HepG2 (cell line): ENCODE results near the gene MTSS2. TPM values are rescaled to one million over a fixed set of nuclear protein-coding genes. Genes with fewer than 3 reads are reported as not detected.
A peak's percentile ranks its signal among the peaks of the same experiment; 100 is the strongest.

Source experiments
- CHCHD3 ChIP-seq: sonication (generic); formaldehyde crosslinking; IDR thresholded peaks from 2 replicates; pipeline ENCODE4 v1.8.0; 2022; ENCODE audit warnings: mild to moderate bottlenecking, missing genetic modification reagents, moderate library complexity
- FOXJ3 ChIP-seq: sonication (generic); formaldehyde crosslinking; IDR thresholded peaks from 2 replicates; pipeline ENCODE4 v1.4.0; 2020; ENCODE audit warnings: missing genetic modification reagents, mild to moderate bottlenecking, borderline replicate concordance
- FOXO4 ChIP-seq: sonication (generic); formaldehyde crosslinking; conservative IDR thresholded peaks from 2 replicates; pipeline ENCODE4 v1.8.1; 2023; ENCODE audit warnings: missing genetic modification reagents
- MLX ChIP-seq: IDR thresholded peaks from 2 replicates; pipeline ENCODE4 v1.6.1; 2016
- NFKB2 ChIP-seq: sonication (generic); formaldehyde crosslinking; IDR thresholded peaks from 2 replicates; pipeline ENCODE4 v1.4.0; 2020; ENCODE audit warnings: missing genetic modification reagents, borderline replicate concordance
- NR1H2 ChIP-seq: sonication (generic); formaldehyde crosslinking; IDR thresholded peaks from 2 replicates; pipeline ENCODE4 v1.8.1; 2022; ENCODE audit warnings: low read depth, missing genetic modification reagents, borderline replicate concordance
- PATZ1 ChIP-seq: sonication (generic); formaldehyde crosslinking; IDR thresholded peaks from 2 replicates; pipeline ENCODE4 v1.4.0; 2020; ENCODE audit warnings: missing genetic modification reagents
- PCBP1 ChIP-seq: fragments of 200-400 bp; formaldehyde crosslinking; IDR thresholded peaks from 2 replicates; pipeline ENCODE4 v1.6.1; 2017; ENCODE audit warnings: mild to moderate bottlenecking, low read depth, low read length, borderline replicate concordance
- SNAI1 ChIP-seq: sonication (generic); formaldehyde crosslinking; IDR thresholded peaks from 2 replicates; pipeline ENCODE4 v1.5.0; 2020; ENCODE audit warnings: mild to moderate bottlenecking, missing genetic modification reagents, borderline replicate concordance
- SRY ChIP-seq: sonication (generic); formaldehyde crosslinking; IDR thresholded peaks from 2 replicates; pipeline ENCODE4 v1.8.0; 2022; ENCODE audit warnings: mild to moderate bottlenecking, missing genetic modification reagents
- TEAD3 ChIP-seq: optimal IDR thresholded peaks from 2 replicates; pipeline ENCODE3; 2016; ENCODE audit warnings: borderline replicate concordance
- ZBTB3 ChIP-seq: sonication (generic); formaldehyde crosslinking; IDR thresholded peaks from 2 replicates; pipeline ENCODE4 v1.4.0; 2020; ENCODE audit warnings: low read depth, mild to moderate bottlenecking, moderate library complexity, missing genetic modification reagents, borderline replicate concordance
- ZBTB38 ChIP-seq: sonication (generic); formaldehyde crosslinking; IDR thresholded peaks from 2 replicates; pipeline ENCODE4 v1.5.1; 2020; ENCODE audit warnings: mild to moderate bottlenecking, missing genetic modification reagents
- ZBTB4 ChIP-seq: sonication (generic); formaldehyde crosslinking; IDR thresholded peaks from 2 replicates; pipeline ENCODE4 v1.4.0; 2020; ENCODE audit warnings: missing genetic modification reagents, mild to moderate bottlenecking, borderline replicate concordance
- ZBTB43 ChIP-seq: sonication (generic); formaldehyde crosslinking; conservative IDR thresholded peaks from 2 replicates; pipeline ENCODE4 v1.4.0; 2020; ENCODE audit warnings: missing genetic modification reagents
- ZIK1 ChIP-seq: sonication (generic); formaldehyde crosslinking; IDR thresholded peaks from 2 replicates; pipeline ENCODE4 v1.5.0; 2020; ENCODE audit warnings: mild to moderate bottlenecking, low read depth, missing genetic modification reagents, borderline replicate concordance
- ZNF296 ChIP-seq: sonication (generic); formaldehyde crosslinking; conservative IDR thresholded peaks from 2 replicates; pipeline ENCODE4 v1.5.0; 2020; ENCODE audit warnings: mild to moderate bottlenecking, missing genetic modification reagents
- ZNF773 ChIP-seq: sonication (generic); formaldehyde crosslinking; IDR thresholded peaks from 2 replicates; pipeline ENCODE4 v1.4.0; 2020; ENCODE audit warnings: missing genetic modification reagents, borderline replicate concordance
- ZSCAN21 ChIP-seq: sonication (generic); formaldehyde crosslinking; IDR thresholded peaks from 2 replicates; pipeline ENCODE4 v1.8.0; 2022; ENCODE audit warnings: mild to moderate bottlenecking, missing genetic modification reagents, moderate library complexity, borderline replicate concordance
- polyA plus RNA-seq, 8 experiments: library from polyadenylated mRNA; depleted of rRNA in 3 of 8; stranded (reverse) in 7 of 8; unstranded in 1 of 8; fragments of >200 nt; fragmentation: Illumina TruSeq in 4 of 8; extraction: Trizol in 4 of 8; gene quantifications; 2 replicates each; pipeline versions ENCODE4 v1.2.1 to v1.2.3, GENCODE V29; 2011 to 2016; ENCODE audit warnings: low read depth in 4 of 8, missing spikeins in 1 of 8, mixed read lengths in 1 of 8; ENCODE audit not compliant: insufficient read depth in 1 of 8
- total RNA-seq, 5 experiments: library from RNA; depleted of rRNA; stranded (reverse); fragments of >200 nt; fragmentation: Illumina TruSeq; extraction: Trizol; gene quantifications; 2 replicates each; pipeline ENCODE4 v1.2.3, GENCODE V29; 2016; ENCODE audit warnings: low read depth in 1 of 5

Gene MTSS2
- total and polyA plus RNA-seq, 2 of the 13 experiments (the other 11 are each of a cell fraction or from before 2014, with no cell fraction given), result 132 to 242 TPM

GRCh38 chr16:70653809-70654771, 31.8 kb downstream of the MTSS2 start (continued):
- TF ChIP-seq PATZ1 (CRISPR knock-in tag) (0 out of 2 replicates have a peak, but pooled peaks have one; percentile 20), ZIK1 (CRISPR knock-in tag) (no peak), FOXJ3 (0 out of 2 replicates have a peak, but pooled peaks have one; percentile 50), ZBTB38 (no peak), SRY (CRISPR knock-in tag) (no peak), ZBTB3 (no peak), ZBTB43 (CRISPR knock-in tag) (peak; percentile 37; the same call in 1 of the 2 replicates), SNAI1 (no peak), ZNF773 (no peak), TEAD3 (CRISPR knock-in tag) (peak; percentile 23), ZBTB4 (0 out of 2 replicates have a peak, but pooled peaks have one; percentile 41), ZSCAN21 (peak; percentile 60; the same call in 1 of the 2 replicates), PCBP1 (no peak), FOXO4 (CRISPR knock-in tag) (no peak), MLX (CRISPR knock-in tag) (no peak), ZNF296 (CRISPR knock-in tag) (no peak), NFKB2 (0 out of 2 replicates have a peak, but pooled peaks have one; percentile 53), CHCHD3 (0 out of 2 replicates have a peak, but pooled peaks have one; percentile 55), NR1H2 (CRISPR knock-in tag) (no peak)
